ENCODE data around the gene PLIN1. TPM values are rescaled to one million over a fixed set of nuclear protein-coding genes. Genes with fewer than 3 reads are reported as not detected.

The PLIN1 gene

DNA sequence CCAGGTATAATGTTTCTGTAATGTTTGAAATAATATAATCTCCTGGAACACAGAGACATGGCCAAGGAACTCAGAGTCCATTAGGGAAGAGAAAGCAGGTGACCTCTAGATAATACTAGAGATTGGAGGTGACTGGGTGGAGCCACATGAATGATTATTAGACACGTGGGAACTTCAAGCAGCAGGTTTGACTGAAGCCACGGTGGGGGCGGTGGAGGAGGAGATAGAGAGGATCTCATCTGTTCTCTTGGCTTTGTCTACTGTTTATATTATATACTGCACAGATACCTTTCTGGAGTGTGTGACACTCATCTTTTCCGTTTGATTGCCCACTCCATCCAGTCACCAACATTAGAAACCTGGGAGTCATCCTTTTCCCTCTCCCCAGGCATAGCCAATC lies 57.6 kb downstream of the PLIN1 start:
- Histone ChIP-seq H3K4me3 (ENCODE audit: low read length in 2 of 2) (no peak overlapping the region), H3K36me3 (replicated peaks in 1 of 2; ENCODE audit: control insufficient read depth in 2 of 2, insufficient read depth in 2 of 2, low read length in 2 of 2) (peaks cover 56 to 96% of the 10 kb centered on the region in 2 donors), H2AK5ac (ENCODE audit: low read depth, low read length) (no peak overlapping the region), H2BK15ac (ENCODE audit: low read length) (no peak overlapping the region), H3K9me3 (replicated peaks in 1 of 2; ENCODE audit: control insufficient read depth in 2 of 2, insufficient read depth in 1 of 2, low read depth in 1 of 2, low read length in 2 of 2) (no peaks in the 10 kb centered on the region), H3K79me1 (ENCODE audit: low read depth, low read length) (no peaks in the 10 kb centered on the region), H2BK12ac (ENCODE audit: low read length) (no peak overlapping the region), H3K4me1 (ENCODE audit: control insufficient read depth in 2 of 2, insufficient read depth in 1 of 2, low read depth in 1 of 2, low read length in 2 of 2) (no peaks in the 10 kb centered on the region), H3K14ac (ENCODE audit: low read length) (no peak overlapping the region), H2BK120ac (ENCODE audit: low read depth, low read length) (no peak overlapping the region), H2AFZ (ENCODE audit: low read length) (no peak overlapping the region), H4K91ac (ENCODE audit: low read depth, low read length, poor library complexity) (no peak overlapping the region), H3K4me2 (ENCODE audit: insufficient read depth, low read length, poor library complexity, severe bottlenecking) (no peak overlapping the region), H3K23ac (ENCODE audit: low read depth, low read length, poor library complexity) (no peak overlapping the region), H2BK5ac (ENCODE audit: low read length) (no peak overlapping the region), H4K8ac (ENCODE audit: low read depth, low read length) (no peak overlapping the region), H3K27me3 (ENCODE audit: control insufficient read depth in 3 of 3, insufficient read depth in 3 of 3, low read depth in 1 of 3, low read length in 3 of 3) (no peaks in the 10 kb centered on the region), H3K9ac (ENCODE audit: low read depth, low read length, poor library complexity) (no peak overlapping the region), H3K27ac (replicated peaks; ENCODE audit: low read length) (no peak overlapping the region), H3K4ac (ENCODE audit: low read length) (no peak overlapping the region), H3K18ac (ENCODE audit: low read length) (no peak overlapping the region)
- no CpG with 5 or more reads among the region's 4 CpGs for WGBS, 2 donors (ENCODE audit: extremely low coverage in 2 of 2, insufficient read length in 2 of 2, insufficient replicate concordance in 1 of 2)
- DNase-seq (ENCODE audit: low spot score), result no peak

- H2AFZ ChIP-seq (ENCODE audit: low read length), result no peak overlapping the region
- H3K18ac ChIP-seq (ENCODE audit: low read length), result no peak overlapping the region
- H2BK5ac ChIP-seq (ENCODE audit: low read length), result no peak overlapping the region
- no peak for DNase-seq (ENCODE audit: low spot score)
- H4K91ac ChIP-seq (ENCODE audit: low read depth, low read length, poor library complexity), result no peak overlapping the region
- H3K4me2 ChIP-seq (ENCODE audit: insufficient read depth, low read length, poor library complexity, severe bottlenecking), result no peak overlapping the region
- no peaks in the 10 kb centered on the region for H3K79me1 ChIP-seq (ENCODE audit: low read depth, low read length)
- H2BK15ac ChIP-seq (ENCODE audit: low read length), result no peak overlapping the region
- H3K4ac ChIP-seq (ENCODE audit: low read length), result no peak overlapping the region
- no peak overlapping the region for H2BK120ac ChIP-seq (ENCODE audit: low read depth, low read length)
- no peak overlapping the region for H3K23ac ChIP-seq (ENCODE audit: low read depth, low read length, poor library complexity)
- no peaks in the 10 kb centered on the region for H3K27me3 ChIP-seq (ENCODE audit: control insufficient read depth in 3 of 3, insufficient read depth in 3 of 3, low read depth in 1 of 3, low read length in 3 of 3)
- no peak overlapping the region for H3K14ac ChIP-seq (ENCODE audit: low read length)
- H3K9ac ChIP-seq (ENCODE audit: low read depth, low read length, poor library complexity), result no peak overlapping the region
- no peak overlapping the region for H2BK12ac ChIP-seq (ENCODE audit: low read length)
- no peak overlapping the region for H3K4me3 ChIP-seq (ENCODE audit: low read length in 2 of 2)
- H3K4me1 ChIP-seq (ENCODE audit: control insufficient read depth in 2 of 2, insufficient read depth in 1 of 2, low read depth in 1 of 2, low read length in 2 of 2), result no peaks in the 10 kb centered on the region
- H3K27ac ChIP-seq (replicated peaks; ENCODE audit: low read length), result no peak overlapping the region
- no peak overlapping the region for H2AK5ac ChIP-seq (ENCODE audit: low read depth, low read length)
- H3K36me3 ChIP-seq (replicated peaks in 1 of 2; ENCODE audit: control insufficient read depth in 2 of 2, insufficient read depth in 2 of 2, low read length in 2 of 2), result peaks cover 31 to 95% of the 10 kb centered on the region in 2 donors
- H4K8ac ChIP-seq (ENCODE audit: low read depth, low read length), result no peak overlapping the region
- peaks cover 10 to 31% of the 10 kb centered on the region in 2 donors for H3K9me3 ChIP-seq (replicated peaks in 1 of 2; ENCODE audit: control insufficient read depth in 2 of 2, insufficient read depth in 1 of 2, low read depth in 1 of 2, low read length in 2 of 2)
- no CpG with 5 or more reads among the region's 4 CpGs for WGBS, 2 donors (ENCODE audit: extremely low coverage in 2 of 2, insufficient read length in 2 of 2, insufficient replicate concordance in 1 of 2)
Observed at GRCh38 chr15:89616228-89616627, 62.9 kb downstream of the PLIN1 start.

GRCh38 chr15:89615135-89615534 lies 64.0 kb downstream of the PLIN1 start:
- Histone ChIP-seq H3K9ac (ENCODE audit: low read depth, low read length, poor library complexity) (no peak overlapping the region), H3K14ac (ENCODE audit: low read length) (no peak overlapping the region), H2AFZ (ENCODE audit: low read length) (no peak overlapping the region), H3K23ac (ENCODE audit: low read depth, low read length, poor library complexity) (no peak overlapping the region), H2AK5ac (ENCODE audit: low read depth, low read length) (no peak overlapping the region), H3K27ac (replicated peaks; ENCODE audit: low read length) (no peak overlapping the region), H3K27me3 (ENCODE audit: control insufficient read depth in 3 of 3, insufficient read depth in 3 of 3, low read depth in 1 of 3, low read length in 3 of 3) (no peaks in the 10 kb centered on the region), H2BK12ac (ENCODE audit: low read length) (no peak overlapping the region), H4K91ac (ENCODE audit: low read depth, low read length, poor library complexity) (no peak overlapping the region), H3K4me1 (ENCODE audit: control insufficient read depth in 2 of 2, insufficient read depth in 1 of 2, low read depth in 1 of 2, low read length in 2 of 2) (no peaks in the 10 kb centered on the region), H3K9me3 (replicated peaks in 1 of 2; ENCODE audit: control insufficient read depth in 2 of 2, insufficient read depth in 1 of 2, low read depth in 1 of 2, low read length in 2 of 2) (peaks cover 12 to 41% of the 10 kb centered on the region in 2 donors), H3K4me2 (ENCODE audit: insufficient read depth, low read length, poor library complexity, severe bottlenecking) (no peak overlapping the region), H2BK5ac (ENCODE audit: low read length) (no peak overlapping the region), H2BK15ac (ENCODE audit: low read length) (no peak overlapping the region), H2BK120ac (ENCODE audit: low read depth, low read length) (no peak overlapping the region), H3K4me3 (ENCODE audit: low read length in 2 of 2) (no peak overlapping the region), H3K4ac (ENCODE audit: low read length) (no peak overlapping the region), H3K18ac (ENCODE audit: low read length) (no peak overlapping the region), H3K36me3 (replicated peaks in 1 of 2; ENCODE audit: control insufficient read depth in 2 of 2, insufficient read depth in 2 of 2, low read length in 2 of 2) (peaks cover 32 to 97% of the 10 kb centered on the region in 2 donors), H3K79me1 (ENCODE audit: low read depth, low read length) (no peaks in the 10 kb centered on the region), H4K8ac (ENCODE audit: low read depth, low read length) (no peak overlapping the region)
- DNase-seq (ENCODE audit: low spot score), result no peak
- no CpG with 5 or more reads among the region's 1 CpG for WGBS, 2 donors (ENCODE audit: extremely low coverage in 2 of 2, insufficient read length in 2 of 2, insufficient replicate concordance in 1 of 2)

Small RNAs within 50 kb of the gene (small RNA-seq; reads per million reads assigned to genes)
- gene RNU6-132P (ENCODE audit: insufficient read depth), result not detected
